Activated naive CD8-positive, alpha-beta T cell treated with anti-CD3 and anti-CD28 coated beads, Interleukin-2, amount 50 U/mL, for 16 hours (primary cell): ENCODE data around the gene FAM227B.

Source experiments
- DNase-seq: peaks from one replicate; pipeline ENCODE4 v3.0.0-alpha.2; 2020; ENCODE audit warnings: low read depth, low spot score

FAM227B gene

GRCh38 chr15:49301562-49301961 lies 319.1 kb downstream of the FAM227B start:
- no peak for DNase-seq

- no peak for DNase-seq
Observed at GRCh38 chr15:49300856-49301255, 319.8 kb downstream of the FAM227B start.

GRCh38 chr15:49297584-49297983 lies 323.0 kb downstream of the FAM227B start:
- DNase-seq = no peak

- no peak for DNase-seq
Observed at GRCh38 chr15:49296258-49296657, 324.4 kb downstream of the FAM227B start.

- DNase-seq = no peak
Observed at GRCh38 chr15:49293941-49294340, 326.7 kb downstream of the FAM227B start.

- no peak for DNase-seq
Observed at GRCh38 chr15:49290191-49290590, 330.4 kb downstream of the FAM227B start.

GRCh38 chr15:49288391-49288790 lies 332.2 kb downstream of the FAM227B start:
- no peak for DNase-seq

GRCh38 chr15:49287481-49287880 lies 333.1 kb downstream of the FAM227B start:
- no peak for DNase-seq

GRCh38 chr15:49286649-49287404 lies 333.8 kb downstream of the FAM227B start:
- no peak for DNase-seq

- DNase-seq = no peak
Observed at GRCh38 chr15:49282366-49282765, 338.3 kb downstream of the FAM227B start.

- DNase-seq = no peak
Observed at GRCh38 chr15:49279521-49280456, 340.8 kb downstream of the FAM227B start.

- DNase-seq = no peak
Observed at GRCh38 chr15:49278751-49279150, 341.9 kb downstream of the FAM227B start.
